Esophagus muscularis mucosa (tissue), 4 donors: ENCODE data around the gene PLA2G6. TPM values are rescaled to one million over a fixed set of nuclear protein-coding genes. Genes with fewer than 3 reads are reported as not detected.
"Not testable (repeated sequence)": the region's sequence is repeated elsewhere in the genome, so short reads cannot be mapped to it uniquely, and the experiment has no call there.

Experiments
- DNase-seq: peaks from one replicate; pipeline ENCODE4 v3.0.0-alpha.2; 2017; ENCODE audit errors: extremely low spot score
- H3K27ac ChIP-seq, 4 donors: fragments of 200-600 bp; sonication (generic); replicated peaks in 1 of 4; 1 replicate in 3 of 4; 2 replicates in 1 of 4; pipeline ENCODE4 v1.5.1; 2016 to 2019; ENCODE audit warnings: mild to moderate bottlenecking in 1 of 4
- H3K27me3 ChIP-seq, 4 donors: fragments of 200-600 bp; sonication (generic); one replicate each; pipeline versions ENCODE4 v1.5.1 to v1.6.0; 2016 to 2019
- H3K36me3 ChIP-seq, 4 donors: fragments of 200-600 bp; sonication (generic); one replicate each; pipeline ENCODE4 v1.5.1; 2016 to 2019
- H3K4me1 ChIP-seq, 4 donors: fragments of 200-600 bp; sonication (generic); one replicate each; pipeline ENCODE4 v1.5.1; 2016 to 2019
- H3K4me3 ChIP-seq, 4 donors: fragments of 200-600 bp; sonication (generic); 1 replicate in 2 of 4; 2 replicates in 2 of 4; pipeline ENCODE4 v1.5.1; 2016 to 2019; ENCODE audit warnings: mild to moderate bottlenecking in 4 of 4, moderate library complexity in 1 of 4
- H3K9me3 ChIP-seq, 4 donors: fragments of 200-600 bp; sonication (generic); 1 replicate in 3 of 4; 2 replicates in 1 of 4; pipeline ENCODE4 v1.5.1; 2016 to 2019
- EP300 ChIP-seq: sonication (generic); formaldehyde crosslinking; IDR thresholded peaks from one replicate; pipeline ENCODE4 v1.6.1; 2017; ENCODE audit warnings: antibody characterized with exemption
- POLR2A ChIP-seq: fragments of 450-650 bp; IDR thresholded peaks from one replicate; pipeline ENCODE4 v1.6.1; 2017; ENCODE audit warnings: antibody characterized with exemption, moderate library complexity, mild to moderate bottlenecking, low read depth
- POLR2AphosphoS5 ChIP-seq, 2 donors: sonication (generic); formaldehyde crosslinking; IDR thresholded peaks; one replicate each; pipeline ENCODE4 v1.6.1; 2017; ENCODE audit warnings: antibody characterized with exemption in 2 of 2
- WGBS: methylation state at CpG from one replicate; pipeline ENCODE4 v1.1.5; 2018; 5-methylcytosine and 5-hydroxymethylcytosine counted together
- intact Hi-C: fragments of 100-400 bp; cut with DNase I; formaldehyde crosslinking; loops from one replicate; pipeline ENCODE4 v1.15.1; 2023
- total RNA-seq, 4 donors: library from RNA; depleted of rRNA; stranded (reverse); fragments of >200 nt; gene quantifications; one replicate each; pipeline versions ENCODE4 v1.1.0 to v1.2.1, GENCODE V29; 2016
- TF ChIP-seq, protein P1 (sequence below), 3 experiments: fragments of 200-600 bp in 2 of 3; fragments of 450-650 bp in 1 of 3; sonication (generic) in 2 of 3; IDR thresholded peaks; one replicate each; pipeline ENCODE4 v1.5.1; 2017 to 2019; ENCODE audit warnings: antibody characterized with exemption in 3 of 3, mild to moderate bottlenecking in 2 of 3, moderate library complexity in 1 of 3

PLA2G6 gene
- total RNA-seq, 4 donors from 2014 or later, result 13.9 to 18.3 (median 15.6) TPM

DNA sequence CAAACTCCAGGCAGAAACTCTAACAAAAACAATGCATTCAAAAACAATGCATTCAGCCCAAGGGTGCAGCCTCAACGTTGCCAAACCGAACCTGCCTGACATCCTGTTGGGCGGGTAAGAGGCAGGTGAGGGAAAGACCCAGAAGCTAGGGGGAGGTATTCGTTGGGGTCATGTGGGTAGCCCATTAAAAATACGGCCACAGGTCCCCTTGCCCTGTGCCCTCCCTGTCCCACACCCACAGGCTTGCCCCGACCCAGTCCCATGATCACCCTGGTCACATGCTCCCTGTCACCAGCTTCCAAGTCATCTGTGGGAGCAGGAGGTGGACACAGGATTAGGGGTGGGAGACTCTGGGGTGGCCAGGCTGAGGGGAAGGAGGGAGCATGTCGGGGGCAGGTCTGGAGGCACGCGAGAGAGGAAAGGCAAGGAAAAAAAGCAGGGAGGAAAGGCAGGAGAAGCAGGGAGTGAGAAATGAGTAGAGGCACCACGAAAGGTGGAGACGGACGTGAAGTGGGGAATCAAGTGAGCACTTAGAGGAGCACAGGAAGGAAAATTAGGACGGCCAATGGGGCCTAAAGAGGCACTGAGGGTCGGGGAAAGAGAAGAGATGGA, 683 bp downstream of the PLA2G6 start:
- no peak for DNase-seq
- H3K4me1 ChIP-seq, result peaks cover 33 to 53% (median 47%) of the 10 kb centered on the region in 4 donors
- intact Hi-C loops, result no loop called here
- H3K36me3 ChIP-seq, result no peaks in the 10 kb centered on the region
- 21% methylated on average over 14 of the region's 14 CpGs for WGBS
- peak overlapping the region; percentile 57 to 78 (median 65) for H3K4me3 ChIP-seq
- no peaks in the 10 kb centered on the region for H3K27me3 ChIP-seq
- peak overlapping the region; percentile 81 to 90 (median 86) for H3K27ac ChIP-seq
- TF ChIP-seq POLR2A (no peak), POLR2AphosphoS5 (IDR thresholded peaks at IDR 0.05) (peak in 1 of 2 donors; percentile 62), EP300 (no peak)
- TF ChIP-seq, protein P1, sequence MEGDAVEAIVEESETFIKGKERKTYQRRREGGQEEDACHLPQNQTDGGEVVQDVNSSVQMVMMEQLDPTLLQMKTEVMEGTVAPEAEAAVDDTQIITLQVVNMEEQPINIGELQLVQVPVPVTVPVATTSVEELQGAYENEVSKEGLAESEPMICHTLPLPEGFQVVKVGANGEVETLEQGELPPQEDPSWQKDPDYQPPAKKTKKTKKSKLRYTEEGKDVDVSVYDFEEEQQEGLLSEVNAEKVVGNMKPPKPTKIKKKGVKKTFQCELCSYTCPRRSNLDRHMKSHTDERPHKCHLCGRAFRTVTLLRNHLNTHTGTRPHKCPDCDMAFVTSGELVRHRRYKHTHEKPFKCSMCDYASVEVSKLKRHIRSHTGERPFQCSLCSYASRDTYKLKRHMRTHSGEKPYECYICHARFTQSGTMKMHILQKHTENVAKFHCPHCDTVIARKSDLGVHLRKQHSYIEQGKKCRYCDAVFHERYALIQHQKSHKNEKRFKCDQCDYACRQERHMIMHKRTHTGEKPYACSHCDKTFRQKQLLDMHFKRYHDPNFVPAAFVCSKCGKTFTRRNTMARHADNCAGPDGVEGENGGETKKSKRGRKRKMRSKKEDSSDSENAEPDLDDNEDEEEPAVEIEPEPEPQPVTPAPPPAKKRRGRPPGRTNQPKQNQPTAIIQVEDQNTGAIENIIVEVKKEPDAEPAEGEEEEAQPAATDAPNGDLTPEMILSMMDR (IDR thresholded peaks at IDR 0.05), result no peak
- no peaks in the 10 kb centered on the region for H3K9me3 ChIP-seq

DNA sequence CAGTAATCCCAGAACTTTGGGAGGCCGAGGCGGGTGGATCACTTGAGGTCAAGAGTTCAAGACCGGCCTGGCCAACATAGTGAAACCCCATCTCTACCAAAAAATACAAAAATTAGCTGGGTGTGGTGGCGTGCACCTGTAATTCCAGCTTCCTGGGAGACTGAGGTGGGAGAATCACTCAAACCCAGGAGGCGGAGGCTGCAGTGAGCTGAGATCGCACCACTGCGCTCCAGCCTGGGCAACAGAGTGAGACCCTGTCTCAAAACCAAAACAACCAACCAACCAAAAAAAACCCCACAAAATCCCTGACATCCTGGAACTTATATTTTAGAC, 3.1 kb downstream of the PLA2G6 start:
- Histone ChIP-seq H3K27ac (peak overlapping the region; percentile 81 to 90 (median 84)), H3K4me1 (peaks cover 45 to 70% (median 62%) of the 10 kb centered on the region in 4 donors)
- DNase-seq, intact Hi-C loops, H3K27me3 ChIP-seq, H3K36me3 ChIP-seq, H3K4me3 ChIP-seq, H3K9me3 ChIP-seq: not testable (repeated sequence)
- WGBS, result 96% methylated on average over 7 of the region's 7 CpGs

DNA sequence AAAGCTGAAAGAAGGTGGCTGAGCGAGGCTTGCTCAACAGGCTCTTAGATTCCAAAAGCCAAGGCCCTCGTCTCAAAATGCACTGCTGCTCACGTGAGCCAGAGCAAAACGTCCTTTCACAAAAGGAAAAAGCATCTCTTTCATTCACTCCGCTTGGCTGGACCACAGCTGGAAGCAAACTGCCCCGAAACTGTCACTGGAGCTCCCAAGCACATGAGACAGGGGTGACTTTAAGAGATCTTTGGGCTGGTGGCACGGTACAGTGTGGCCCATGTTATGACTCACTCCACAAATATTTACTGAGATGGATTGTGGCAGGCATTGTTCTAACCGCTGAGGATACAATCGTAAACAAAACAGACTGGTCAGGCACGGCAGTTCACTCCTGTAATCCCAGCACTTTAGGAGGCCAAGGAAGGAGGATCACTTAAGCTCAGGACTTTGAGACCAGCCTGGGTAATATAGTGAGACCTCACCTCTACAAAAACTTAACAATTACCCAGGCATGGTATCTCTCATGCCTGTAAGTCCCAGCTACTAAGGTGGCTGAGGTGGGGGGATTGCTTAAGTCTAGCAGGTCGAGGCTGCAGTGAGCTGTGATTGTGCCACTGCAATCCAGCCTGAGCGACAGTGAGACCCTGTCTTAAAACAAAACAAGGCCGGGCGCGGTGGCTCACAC, 3.6 kb downstream of the PLA2G6 start:
- Histone ChIP-seq H3K4me1 (peaks cover 50 to 75% (median 67%) of the 10 kb centered on the region in 4 donors), H3K27ac (peak overlapping the region; percentile 81 to 90 (median 84)), H3K4me3 (peak overlapping the region in 1 of 4 donors; percentile 24), H3K36me3 (no peaks in the 10 kb centered on the region), H3K27me3 (no peaks in the 10 kb centered on the region), H3K9me3 (no peaks in the 10 kb centered on the region)
- 60% methylated on average over 9 of the region's 15 CpGs for WGBS
- no peak for DNase-seq
- intact Hi-C loops, result no loop called here
- peak; percentile 57 to 85 for TF ChIP-seq POLR2AphosphoS5 (IDR thresholded peaks at IDR 0.05)
- TF ChIP-seq POLR2A, result no peak

DNA sequence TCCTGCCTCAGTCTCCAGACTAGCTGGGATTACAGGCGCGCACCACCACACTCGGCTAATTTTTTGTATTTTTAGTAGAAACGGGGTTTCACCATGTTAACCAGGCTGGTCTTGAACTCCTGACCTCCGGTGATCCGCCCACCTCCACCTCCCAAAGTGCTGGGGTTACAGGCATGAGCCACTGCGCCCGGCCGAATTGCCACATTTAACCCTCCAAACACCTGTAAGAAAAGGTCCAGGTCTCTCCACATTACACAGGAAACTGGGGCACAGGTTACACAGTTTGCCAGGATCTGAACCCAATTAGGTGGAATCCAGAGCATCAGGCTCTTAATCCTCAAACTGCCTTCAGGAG, 4.1 kb downstream of the PLA2G6 start:
- H3K36me3 ChIP-seq, DNase-seq, intact Hi-C loops, H3K27me3 ChIP-seq, H3K4me3 ChIP-seq, H3K9me3 ChIP-seq: not testable (repeated sequence)
- 89% methylated on average over 9 of the region's 9 CpGs for WGBS
- Histone ChIP-seq H3K27ac (peak overlapping the region; percentile 81 to 90 (median 84)), H3K4me1 (peaks cover 53 to 80% (median 72%) of the 10 kb centered on the region in 4 donors)

DNA sequence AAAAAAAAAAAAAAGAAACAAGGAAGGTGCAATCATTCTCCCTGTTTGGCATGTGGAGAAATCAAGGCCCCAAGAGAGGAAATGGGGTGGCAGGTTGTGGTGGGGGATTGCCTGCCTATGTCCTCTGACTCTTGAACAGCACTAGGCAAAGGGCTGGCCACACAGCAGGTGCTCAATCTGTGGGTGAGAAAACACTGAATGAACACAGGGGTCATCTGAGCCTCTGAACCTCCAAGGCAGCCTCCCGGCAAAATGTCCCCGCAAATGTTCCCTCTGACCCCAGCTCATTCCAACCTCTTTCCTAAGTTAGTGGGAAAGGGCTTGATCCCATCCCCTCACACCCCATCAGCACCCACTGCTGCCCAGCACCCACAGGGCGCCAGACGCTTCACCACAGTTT, 4.6 kb downstream of the PLA2G6 start:
- WGBS, result 92% methylated on average over 4 of the region's 4 CpGs
- H3K27ac ChIP-seq, result peak overlapping the region; percentile 81 to 90 (median 84)

DNA sequence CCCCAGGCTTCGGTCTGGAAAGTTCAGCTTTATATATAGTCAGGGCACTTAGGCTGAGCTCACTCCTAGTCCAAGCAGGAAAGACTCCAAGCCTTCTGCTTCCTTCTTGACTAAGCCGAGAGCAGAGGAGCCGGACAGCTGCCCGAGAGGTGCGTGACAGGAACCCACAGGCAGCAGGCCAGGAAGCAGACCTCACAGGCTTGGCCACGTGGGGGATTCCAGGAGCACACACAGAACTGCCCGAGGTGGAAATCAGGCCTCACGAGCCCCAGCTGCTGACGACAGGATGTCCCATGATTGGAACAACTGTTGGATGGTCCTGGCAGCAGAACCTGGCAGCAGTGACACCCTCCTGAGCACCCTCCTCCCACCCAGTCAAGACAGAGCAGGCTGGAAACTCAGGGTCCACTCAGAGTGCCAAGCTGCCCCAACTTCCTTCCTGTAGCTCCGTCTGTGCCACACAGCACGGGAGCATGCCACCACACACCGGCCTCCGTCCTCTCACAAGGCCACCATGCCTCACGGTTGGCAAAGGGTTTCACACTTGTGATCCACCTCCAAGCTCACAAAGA, 5.4 kb downstream of the PLA2G6 start:
- peaks cover 57 to 83% (median 79%) of the 10 kb centered on the region in 4 donors for H3K4me1 ChIP-seq
- DNase-seq, result no peak
- H3K36me3 ChIP-seq, result no peaks in the 10 kb centered on the region
- TF ChIP-seq, protein P1 (IDR thresholded peaks at IDR 0.05), result no peak
- TF ChIP-seq POLR2AphosphoS5 (IDR thresholded peaks at IDR 0.05), result peak; percentile 68 to 95
- H3K9me3 ChIP-seq, result no peaks in the 10 kb centered on the region
- WGBS, result 58% methylated on average over 10 of the region's 14 CpGs
- H3K27me3 ChIP-seq, result no peaks in the 10 kb centered on the region
- intact Hi-C loops, result no loop called here
- H3K4me3 ChIP-seq, result no peak overlapping the region
- peak overlapping the region; percentile 81 to 90 (median 84) for H3K27ac ChIP-seq

More for the DNA sequence above, 4.6 kb downstream of the PLA2G6 start:
- peaks cover 58 to 83% (median 77%) of the 10 kb centered on the region in 4 donors for H3K4me1 ChIP-seq
- H3K36me3 ChIP-seq, result no peaks in the 10 kb centered on the region
- no peaks in the 10 kb centered on the region for H3K27me3 ChIP-seq
- no peak for DNase-seq
- intact Hi-C loops, result no loop called here
- no peak overlapping the region for H3K4me3 ChIP-seq
- TF ChIP-seq, protein P1 (IDR thresholded peaks at IDR 0.05), result no peak
- TF ChIP-seq POLR2A, result no peak
- no peak for TF ChIP-seq EP300
- TF ChIP-seq POLR2AphosphoS5 (IDR thresholded peaks at IDR 0.05), result no peak
- no peaks in the 10 kb centered on the region for H3K9me3 ChIP-seq
